DMS53 treated with DMSO at 0.1 percent for 48 hours (cell line): ENCODE data around the gene SEMA6A.
A peak's percentile ranks its signal among the peaks of the same experiment; 100 is the strongest.

Source experiments
- DNase-seq: peaks from one replicate; lab custom pipeline; 2025; ENCODE audit not compliant: unreplicated experiment; lab: John Stamatoyannopoulos, UW

The SEMA6A gene, protein sequence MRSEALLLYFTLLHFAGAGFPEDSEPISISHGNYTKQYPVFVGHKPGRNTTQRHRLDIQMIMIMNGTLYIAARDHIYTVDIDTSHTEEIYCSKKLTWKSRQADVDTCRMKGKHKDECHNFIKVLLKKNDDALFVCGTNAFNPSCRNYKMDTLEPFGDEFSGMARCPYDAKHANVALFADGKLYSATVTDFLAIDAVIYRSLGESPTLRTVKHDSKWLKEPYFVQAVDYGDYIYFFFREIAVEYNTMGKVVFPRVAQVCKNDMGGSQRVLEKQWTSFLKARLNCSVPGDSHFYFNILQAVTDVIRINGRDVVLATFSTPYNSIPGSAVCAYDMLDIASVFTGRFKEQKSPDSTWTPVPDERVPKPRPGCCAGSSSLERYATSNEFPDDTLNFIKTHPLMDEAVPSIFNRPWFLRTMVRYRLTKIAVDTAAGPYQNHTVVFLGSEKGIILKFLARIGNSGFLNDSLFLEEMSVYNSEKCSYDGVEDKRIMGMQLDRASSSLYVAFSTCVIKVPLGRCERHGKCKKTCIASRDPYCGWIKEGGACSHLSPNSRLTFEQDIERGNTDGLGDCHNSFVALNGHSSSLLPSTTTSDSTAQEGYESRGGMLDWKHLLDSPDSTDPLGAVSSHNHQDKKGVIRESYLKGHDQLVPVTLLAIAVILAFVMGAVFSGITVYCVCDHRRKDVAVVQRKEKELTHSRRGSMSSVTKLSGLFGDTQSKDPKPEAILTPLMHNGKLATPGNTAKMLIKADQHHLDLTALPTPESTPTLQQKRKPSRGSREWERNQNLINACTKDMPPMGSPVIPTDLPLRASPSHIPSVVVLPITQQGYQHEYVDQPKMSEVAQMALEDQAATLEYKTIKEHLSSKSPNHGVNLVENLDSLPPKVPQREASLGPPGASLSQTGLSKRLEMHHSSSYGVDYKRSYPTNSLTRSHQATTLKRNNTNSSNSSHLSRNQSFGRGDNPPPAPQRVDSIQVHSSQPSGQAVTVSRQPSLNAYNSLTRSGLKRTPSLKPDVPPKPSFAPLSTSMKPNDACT

DNA sequence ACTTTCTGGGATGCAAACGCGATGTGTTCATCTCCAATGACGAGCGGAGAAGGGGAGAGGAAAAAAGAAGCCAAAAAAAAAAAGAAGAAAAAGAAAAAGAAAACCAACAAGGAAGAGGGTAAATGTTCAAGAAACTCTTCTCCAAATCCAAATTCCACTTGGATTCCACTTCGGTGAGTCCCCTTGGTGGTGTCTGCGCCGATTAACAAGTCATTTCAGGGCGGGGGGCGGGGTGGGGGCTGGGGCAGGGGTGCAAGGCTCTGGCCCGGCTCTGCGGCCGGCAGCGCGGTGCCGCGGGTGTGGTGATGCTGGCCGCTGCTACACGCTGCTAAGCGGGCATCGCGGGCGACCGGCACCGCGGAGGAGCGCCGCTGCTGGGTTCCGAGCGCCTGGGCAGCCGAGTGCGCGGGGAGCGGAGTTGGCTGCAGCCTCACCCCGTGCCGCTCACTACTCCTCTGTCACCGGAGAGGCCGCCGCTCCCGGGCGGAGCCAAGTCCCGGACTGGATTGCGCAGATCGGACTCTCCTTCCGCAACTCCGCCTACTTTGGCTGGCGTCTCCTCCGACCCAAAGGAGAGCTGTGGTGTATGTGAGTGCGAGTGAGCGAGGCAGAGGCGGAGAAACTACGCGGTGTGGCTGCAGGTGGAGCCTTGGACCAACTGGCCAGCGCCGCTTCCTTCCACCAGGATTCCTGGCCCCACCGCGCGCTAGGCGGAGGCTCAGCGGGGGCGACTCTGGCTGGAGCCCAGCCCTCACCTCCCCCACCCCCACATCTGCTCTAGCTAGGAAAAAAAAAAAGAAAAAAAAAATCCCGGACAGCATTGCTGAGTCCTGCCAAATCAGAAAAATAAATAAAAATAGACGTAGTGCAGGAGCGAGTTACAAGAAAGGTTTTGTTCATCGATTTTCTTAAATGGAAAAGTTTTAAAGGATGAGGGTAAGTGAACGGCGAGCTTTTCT is at the start of gene SEMA6A:
Gene SEMA6A (minus strand): TSS at position 457 of the 959 bp plus-strand sequence. CDS start 69,879 bp downstream, outside the sequence.
- peak; percentile 90 for DNase-seq

DNA sequence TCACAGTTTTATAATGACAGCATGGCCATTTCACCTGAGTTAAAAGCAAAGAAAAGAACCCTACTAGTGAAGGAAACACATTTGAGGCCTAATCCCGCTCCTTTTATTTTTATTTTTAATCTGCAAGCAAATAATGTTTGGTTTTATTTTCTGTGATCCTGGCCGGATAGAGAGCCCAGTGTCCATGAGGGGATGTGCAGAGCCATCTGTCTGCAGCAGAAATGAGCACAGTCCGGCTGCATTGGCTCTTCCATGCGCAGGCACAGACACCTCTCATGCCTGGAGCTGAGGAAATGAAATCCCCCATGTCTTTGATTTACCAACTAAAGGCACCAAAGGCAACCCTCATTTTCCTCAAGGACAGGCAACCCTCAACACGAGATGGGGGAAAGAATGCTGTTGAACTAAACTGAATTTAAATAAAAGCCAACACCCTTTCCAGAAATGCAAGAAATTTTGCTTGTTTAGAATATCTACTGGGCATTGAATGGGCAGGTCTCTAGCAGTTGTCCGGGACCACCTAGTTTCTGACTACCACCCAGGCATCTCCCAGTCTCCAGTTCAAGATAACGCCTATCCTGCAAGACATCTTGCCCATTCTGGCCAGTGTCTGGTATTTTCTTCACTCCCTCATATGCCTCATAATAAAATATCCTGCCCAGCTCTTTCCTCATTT is 47.9 kb upstream of the SEMA6A start:
- DNase-seq = no peak

DNA sequence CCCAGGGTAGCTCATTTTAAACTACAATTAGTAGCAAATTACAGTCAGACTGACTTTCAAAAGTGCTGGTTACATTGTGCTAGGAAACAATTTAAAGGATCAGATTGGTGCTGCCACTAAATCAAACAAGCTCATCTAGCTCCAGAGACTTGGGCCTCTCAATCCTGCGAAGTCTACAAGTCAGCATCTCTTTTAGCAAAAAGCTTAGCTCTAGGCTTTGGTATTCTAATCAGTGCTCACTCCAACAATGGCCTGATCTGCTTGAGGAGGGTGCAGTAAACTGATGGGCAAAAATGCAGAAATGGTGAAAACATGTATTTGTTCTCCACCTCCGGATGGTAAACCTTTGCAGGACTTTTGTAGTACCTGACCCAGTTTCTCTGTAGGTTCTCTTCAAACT is 47.0 kb upstream of the SEMA6A start:
- no peak for DNase-seq

DNA sequence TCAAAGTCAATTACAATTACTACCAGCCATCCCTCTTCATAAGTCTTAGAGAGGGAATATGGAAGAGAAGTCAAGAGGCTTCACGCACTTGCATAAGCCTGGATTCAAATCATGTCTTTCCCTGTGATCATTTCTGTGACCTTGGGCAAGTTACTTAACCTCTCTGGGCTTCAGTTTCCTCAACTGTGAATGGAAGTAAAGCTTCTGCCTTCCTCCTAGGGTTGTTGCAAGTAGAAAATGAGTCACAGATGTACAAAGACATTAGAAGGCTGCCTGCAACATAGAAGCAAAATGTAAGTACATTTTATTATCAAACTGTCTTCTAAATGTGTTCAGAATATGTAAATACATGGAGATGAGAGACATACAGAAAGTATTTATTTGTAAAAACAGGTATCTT is 42.3 kb upstream of the SEMA6A start:
- no peak for DNase-seq

DNA sequence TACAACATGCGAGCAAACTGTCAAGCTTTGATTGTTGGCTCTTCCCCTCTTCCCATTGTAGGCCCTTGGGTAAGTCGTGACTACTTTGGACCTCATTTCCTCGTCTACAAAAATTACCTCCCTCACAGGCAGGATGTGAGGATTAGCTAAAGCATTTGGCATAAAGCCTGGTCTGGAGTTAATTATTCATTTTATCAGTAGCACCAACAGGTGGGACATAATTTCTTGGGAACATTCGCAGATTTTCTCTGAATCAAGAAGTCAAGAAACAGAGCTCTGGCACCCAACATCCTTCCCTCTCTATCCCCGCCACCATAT is 39.9 kb upstream of the SEMA6A start:
- no peak for DNase-seq

DNA sequence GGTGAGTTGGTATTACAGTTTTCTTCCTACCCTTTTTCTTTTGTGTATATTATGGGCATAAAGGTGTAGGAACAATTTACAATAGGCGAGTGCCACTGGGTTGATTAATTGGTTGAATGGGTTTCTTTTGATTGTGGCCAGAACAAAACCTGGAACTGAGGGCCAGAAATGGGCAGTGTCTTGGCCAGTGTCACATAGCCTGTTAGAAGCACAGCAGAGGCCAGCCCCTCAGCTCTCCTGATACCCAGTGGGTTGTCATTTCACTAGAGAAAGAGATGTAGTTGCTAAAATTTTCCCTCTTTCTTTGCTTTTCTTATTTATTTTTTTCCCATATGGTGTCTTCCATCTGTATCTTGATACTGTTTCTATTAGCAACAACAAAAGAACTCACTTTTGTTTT is 38.8 kb upstream of the SEMA6A start:
- DNase-seq = no peak

DNA sequence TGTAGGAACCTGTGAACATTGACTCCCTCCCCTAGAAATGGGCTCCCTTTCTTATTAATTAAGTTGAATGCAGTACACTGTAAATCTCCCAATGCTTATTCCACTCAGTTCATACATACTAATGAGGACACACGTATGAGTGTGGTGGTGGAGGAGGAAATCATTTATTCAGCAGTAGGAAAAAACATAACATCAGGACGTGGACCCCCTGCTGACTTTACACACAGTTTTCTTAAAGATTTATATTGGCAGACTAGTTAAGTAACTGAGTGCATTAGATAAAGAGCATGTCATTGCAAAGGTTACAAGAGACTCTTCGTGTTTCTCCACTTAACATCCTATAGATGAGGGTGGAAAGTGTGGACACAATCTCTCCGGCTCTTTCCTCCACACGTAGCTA is 37.8 kb upstream of the SEMA6A start:
- DNase-seq = no peak

DNA sequence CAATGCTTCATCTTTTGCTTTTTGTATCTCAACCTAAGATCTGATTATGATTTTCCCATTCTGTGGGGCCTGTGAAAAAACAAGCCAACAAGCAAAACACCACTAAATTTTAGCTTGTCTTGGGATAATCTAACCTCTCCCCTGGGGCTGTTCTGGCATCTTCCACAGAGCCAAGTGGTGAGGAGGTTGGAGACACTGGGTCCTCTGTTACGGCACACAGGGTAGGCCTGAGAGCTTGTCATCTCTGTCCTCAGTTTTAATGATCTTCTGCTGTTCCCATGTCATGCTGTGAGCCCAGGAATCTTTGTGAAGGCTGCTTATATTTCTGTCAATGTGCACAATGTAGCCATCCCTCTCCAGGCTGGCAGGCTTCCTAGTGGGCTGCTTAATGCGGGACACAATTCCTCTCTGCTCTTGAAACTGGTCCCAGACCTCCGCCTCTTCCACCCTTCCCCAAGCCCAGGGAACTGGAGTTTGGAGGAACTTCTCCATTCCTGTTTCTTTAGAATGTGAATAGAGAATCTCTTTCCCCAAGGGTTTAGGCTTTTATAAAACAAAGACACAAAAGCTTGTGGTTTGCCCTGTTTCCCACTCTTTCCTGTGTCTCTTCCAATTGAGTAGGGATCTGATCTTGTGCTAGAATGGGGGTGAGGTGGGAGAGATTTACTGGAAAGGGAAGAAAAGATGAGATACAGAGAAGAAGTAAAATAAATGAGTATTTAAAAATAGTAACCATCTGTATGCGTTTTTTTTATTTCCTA is 30.9 kb upstream of the SEMA6A start:
- no peak for DNase-seq

DNA sequence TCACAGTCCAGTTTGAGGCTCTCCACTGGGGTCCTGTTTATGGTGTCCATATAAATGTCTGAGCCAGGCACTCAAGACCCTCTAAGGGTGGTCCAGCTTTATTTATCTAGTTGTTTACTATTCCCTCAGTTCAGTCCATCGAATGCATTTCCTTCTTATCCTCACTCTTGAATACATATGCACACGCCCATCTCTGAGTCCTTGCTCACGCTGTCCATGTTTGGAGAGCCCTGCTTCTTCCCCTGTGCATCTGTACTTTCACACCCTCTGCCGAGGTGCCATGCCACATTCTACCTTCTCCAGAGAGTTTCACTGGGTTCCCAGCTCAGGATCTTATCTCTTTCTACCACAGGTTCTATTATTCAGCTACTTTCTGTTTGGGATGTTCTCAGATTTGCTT is 30.2 kb upstream of the SEMA6A start:
- DNase-seq = no peak

DNA sequence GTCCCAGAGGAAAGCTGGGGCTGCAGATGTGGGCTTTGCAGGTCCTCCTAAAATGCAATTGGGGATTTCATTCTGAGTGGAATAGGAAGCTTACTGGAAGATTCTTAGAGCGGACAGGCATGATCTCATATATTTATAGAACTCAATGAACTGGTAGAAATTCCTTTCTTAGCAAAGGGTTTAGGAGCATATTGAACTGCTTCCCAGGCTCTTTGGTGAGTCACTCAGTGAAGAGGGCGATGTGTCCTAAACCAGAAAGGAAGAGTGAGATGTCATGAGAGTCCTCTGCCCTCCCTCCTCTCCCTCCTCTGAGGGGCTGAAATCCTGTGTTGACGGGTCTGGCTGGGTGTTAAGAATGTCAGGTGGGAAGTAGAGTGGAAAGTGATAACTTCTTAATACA is 26.3 kb upstream of the SEMA6A start:
- DNase-seq = no peak

DNA sequence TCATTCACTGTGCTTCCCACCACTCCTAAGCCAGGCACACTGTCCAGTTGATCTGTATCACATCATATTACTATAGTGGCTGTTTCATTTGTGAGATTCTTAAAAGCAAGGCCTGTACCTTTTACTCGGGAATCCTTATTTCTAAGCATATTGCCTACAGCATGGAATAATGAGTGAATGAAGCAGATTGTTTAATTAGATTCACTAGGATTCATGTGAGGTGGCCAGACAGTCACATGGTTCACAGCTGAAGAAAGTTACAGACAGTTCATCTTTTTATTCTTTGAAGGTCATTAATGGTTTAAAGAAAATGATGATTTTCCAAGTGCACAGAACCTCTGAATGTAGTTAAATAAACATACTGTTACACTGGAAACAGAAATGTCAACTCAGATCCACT is 24.3 kb upstream of the SEMA6A start:
- no peak for DNase-seq

DNA sequence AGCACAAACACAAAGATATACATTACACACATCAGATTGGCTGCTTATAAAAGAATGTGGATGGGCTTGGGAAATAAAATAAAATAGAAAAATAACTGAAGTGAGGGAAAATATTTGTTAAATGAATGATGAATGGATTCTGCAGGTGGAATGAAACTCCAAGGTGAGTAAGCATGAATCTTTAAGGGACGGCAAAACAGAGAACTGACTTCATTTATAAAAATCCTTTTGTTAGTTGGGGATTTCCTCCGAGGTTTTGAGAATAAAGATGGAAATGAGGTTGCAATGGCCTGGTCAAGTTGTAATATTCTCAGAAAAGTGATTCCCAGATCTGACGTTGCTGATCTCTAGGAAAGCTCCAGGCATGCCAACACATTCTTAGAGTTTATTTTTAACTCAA is 20.9 kb upstream of the SEMA6A start:
- DNase-seq = no peak

DNA sequence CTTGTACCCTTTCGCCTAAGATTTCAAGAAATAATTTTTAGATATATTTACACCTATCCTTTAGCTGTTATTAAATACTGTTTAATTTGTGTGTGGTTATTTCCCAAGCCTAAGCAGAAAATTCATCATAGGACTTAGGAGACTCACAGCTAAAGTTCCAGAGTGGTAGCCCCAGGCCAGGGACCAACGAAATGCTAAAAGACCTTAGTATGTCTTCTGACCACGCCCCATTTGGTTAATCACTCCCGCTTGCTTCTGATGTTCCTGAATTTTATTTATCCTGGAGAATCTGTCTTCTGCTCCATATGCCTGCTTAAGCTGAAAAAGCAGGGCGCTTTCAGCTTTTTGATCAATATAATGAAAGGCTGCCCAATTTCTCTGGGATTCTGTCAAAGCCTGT is 18.7 kb upstream of the SEMA6A start:
- no peak for DNase-seq

DNA sequence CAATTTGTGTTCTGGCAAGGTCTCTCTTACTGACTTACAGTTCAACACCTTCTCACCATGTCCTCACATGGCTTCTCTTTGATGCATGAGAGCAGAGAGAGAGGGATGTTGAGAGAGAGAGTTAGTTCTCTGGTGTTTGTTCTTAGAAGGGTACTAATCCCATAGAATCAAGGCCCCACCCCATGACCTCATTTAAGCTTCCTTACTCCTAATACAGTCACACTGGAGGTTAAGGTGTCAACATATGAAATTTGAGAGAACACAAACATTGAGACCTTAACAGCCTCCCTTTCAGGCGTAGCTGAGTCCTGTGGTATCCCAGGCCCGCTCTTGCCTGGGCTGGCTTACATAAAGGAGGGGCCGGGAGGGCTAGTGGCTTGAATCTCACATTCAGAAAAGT is 10.6 kb upstream of the SEMA6A start:
- peak; percentile 64 for DNase-seq

DNA sequence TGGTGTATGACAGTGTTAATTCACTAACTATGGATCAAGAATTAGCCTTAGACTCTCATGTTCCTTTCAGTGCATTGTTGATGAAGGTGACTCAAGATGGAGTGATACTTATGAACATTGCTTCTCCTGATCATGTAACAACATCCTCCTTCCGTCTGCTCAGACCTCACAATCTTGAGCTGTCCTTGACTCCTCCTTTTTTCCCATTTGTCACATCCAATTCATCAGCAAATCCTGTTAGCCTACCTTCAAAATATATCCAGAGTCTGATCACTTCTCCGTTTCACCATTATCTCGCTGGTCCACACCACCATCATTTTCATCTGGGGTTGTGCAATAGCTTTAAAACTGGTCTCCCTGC is 9.2 kb upstream of the SEMA6A start:
- no peak for DNase-seq

DNA sequence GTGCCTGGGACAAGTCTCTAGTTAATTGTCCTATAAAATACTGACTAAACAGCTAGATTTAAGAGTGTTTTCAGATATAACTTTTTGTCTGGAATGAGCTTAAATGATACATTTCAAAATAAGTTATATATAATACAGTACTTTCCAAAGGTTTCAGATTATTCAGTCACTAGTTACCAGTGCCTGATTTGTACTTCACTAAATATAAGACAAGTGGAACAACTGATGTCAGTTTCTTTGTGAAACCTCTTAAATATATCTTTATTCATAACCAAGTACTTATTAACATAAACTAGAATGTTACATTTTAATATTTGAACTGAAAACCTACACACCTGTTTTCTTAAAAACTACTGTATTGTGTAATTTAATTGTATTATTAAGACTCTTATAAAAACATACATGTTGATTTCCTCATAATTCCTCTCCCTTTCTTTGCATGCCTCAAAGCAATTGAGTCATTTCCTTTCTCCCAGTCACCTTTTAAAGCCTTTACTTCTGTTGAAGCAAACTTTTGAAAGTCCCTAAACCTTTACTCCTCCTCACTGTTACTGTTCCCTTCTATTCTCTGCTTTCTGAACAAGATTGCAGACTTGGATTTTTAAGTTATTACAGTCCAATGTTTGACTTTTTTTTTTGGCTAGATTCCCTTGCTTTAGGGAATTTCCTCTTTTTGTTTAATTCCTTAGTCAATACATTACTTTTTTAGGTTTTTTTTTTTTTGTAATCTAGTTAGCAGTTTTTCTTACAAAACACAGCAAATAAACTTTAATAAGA is 8.7 kb upstream of the SEMA6A start:
- DNase-seq = no peak

DNA sequence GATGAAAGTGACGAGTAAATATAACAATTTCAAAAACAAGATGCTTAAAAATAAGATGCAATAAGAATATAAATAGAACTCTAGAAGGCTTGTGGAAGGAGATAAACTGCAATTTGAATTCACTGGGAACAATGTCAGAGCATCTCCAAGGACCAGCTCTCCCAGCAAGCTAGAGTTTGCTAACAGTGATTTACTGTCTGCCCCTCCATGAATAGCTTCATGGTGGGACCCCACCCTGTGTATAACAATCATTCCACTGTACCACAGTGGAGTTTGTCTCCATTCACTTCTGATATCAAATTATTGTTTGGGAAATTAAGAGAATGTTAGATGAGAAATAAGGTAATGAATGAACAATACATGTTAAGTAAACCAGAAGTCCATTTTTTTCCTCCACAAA is 7.3 kb upstream of the SEMA6A start:
- DNase-seq = no peak

DNA sequence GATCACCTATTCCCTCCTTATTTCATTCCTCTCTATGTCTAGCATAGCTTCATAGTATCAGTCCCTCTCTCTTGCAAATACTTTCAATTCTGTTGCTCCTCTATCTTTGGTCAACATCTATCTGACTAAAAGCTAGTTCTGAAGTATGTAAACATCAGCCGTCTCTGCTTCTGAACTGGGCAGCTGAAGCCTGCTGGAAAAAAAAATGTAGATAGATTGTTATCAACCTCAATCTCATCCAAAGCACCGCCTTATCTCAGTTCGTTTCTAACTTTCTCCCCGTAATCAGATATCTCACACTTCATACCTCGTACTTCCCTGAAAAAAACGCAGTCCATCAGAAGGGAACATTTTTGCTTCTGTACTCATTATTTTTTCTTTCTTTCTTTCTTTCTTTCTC is 4.5 kb upstream of the SEMA6A start:
- DNase-seq = no peak

DNA sequence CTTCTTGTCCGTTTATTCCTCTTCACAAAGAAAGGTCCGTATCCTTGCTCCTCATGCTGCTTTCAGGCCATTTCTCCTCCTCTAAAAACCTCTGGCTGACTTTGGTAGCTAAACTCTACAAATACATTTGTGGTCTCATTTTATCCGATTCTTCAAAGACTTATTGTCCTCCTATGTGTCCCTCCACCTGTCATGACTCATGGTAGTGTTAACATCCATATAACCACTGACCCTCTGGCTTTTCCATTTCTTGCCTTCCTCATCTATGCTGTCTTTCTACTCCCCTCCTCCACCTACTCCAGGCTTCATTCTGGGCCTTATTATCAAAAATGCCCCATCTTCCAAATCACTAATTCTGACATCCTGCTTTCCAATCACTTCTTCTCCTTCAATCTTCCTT is 4.1 kb upstream of the SEMA6A start:
- no peak for DNase-seq
